GM10266 (cell line): ENCODE results near the gene GRIN2D.

Experiments used
- DNase-seq: peaks from one replicate; pipeline ENCODE4 v3.0.0; 2012; ENCODE audit errors: extremely low spot score
- TF ChIP-seq, protein P1 (sequence below): IDR thresholded peaks from 2 replicates; pipeline ENCODE4 v1.5.1; 2012; ENCODE audit warnings: mild to moderate bottlenecking, low read depth; ENCODE audit not compliant: control insufficient read depth, insufficient read depth; ENCODE audit errors: missing control alignments

Gene GRIN2D

DNA sequence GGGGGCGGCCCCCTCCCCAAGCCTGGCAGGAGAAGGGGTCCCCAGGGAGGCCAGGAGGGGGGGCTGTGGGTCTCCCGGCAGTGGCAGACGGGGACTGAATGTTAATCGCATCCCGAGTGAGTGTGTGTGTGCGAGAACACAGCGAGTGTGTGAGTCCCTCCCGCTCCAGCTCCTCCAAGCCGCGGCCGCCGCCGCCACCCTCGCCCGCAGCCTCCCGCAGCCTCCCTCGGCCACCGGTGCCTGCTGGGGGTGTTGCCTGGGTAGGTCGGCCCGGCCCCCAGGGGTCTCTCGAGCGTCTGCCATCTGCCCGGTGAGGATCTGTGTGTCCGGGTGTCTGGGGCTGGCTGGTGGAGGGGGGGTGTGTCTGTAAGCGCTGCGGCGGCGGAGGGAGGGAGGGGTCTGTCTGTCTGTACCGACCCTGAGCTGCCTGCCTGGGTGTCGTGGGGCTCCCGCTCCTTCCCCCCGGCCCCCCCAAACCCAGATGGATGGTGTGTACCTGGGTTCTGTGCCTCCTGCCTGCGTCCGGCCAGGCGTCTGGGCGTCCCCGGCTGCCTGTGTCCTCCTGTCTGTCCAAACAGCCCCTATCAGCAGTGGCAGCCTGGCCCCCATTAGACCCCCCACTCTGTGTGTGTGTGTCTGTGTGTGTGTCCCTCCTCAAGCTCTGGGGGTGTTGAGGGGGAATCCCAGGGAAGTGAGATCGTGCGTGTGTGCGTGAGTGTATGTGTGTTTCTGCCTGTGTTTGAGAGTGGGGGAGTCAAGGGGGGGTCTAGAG lies at the start of gene GRIN2D:
Gene GRIN2D (plus strand): TSS at position 110 of the 772 bp plus-strand sequence. CDS start 4,725 bp downstream, outside the sequence.
- DNase-seq: no peak

GRCh38 chr19:48344892-48345291 lies 48.6 kb upstream of the GRIN2D start:
- TF ChIP-seq, protein P1, sequence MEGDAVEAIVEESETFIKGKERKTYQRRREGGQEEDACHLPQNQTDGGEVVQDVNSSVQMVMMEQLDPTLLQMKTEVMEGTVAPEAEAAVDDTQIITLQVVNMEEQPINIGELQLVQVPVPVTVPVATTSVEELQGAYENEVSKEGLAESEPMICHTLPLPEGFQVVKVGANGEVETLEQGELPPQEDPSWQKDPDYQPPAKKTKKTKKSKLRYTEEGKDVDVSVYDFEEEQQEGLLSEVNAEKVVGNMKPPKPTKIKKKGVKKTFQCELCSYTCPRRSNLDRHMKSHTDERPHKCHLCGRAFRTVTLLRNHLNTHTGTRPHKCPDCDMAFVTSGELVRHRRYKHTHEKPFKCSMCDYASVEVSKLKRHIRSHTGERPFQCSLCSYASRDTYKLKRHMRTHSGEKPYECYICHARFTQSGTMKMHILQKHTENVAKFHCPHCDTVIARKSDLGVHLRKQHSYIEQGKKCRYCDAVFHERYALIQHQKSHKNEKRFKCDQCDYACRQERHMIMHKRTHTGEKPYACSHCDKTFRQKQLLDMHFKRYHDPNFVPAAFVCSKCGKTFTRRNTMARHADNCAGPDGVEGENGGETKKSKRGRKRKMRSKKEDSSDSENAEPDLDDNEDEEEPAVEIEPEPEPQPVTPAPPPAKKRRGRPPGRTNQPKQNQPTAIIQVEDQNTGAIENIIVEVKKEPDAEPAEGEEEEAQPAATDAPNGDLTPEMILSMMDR: no peak
- no peak for DNase-seq

More for the DNA sequence above, at the start of gene GRIN2D:
- TF ChIP-seq, protein P1: peak; percentile 22

DNA sequence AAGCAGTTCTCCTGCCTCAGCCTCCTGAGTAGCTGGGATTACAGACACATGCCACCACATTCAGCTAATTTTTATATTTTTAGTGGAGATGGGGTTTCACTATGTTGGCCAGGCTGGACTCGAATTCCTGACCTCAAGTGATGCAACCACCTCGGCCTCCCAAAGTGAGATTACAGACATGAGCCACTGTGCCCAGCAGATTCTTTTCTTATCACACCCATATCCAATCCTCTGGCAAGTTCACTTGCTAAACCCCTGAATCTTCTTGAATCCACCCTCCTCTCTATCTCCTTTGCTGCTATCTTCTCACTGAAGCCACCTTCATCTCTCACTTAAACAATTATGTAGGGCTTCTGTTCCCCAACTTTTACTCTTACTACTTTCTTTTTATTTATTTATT lies 47.3 kb upstream of the GRIN2D start:
- TF ChIP-seq, protein P1: no peak
- no peak for DNase-seq

GRCh38 chr19:48348045-48348444 lies 45.4 kb upstream of the GRIN2D start:
- TF ChIP-seq, protein P1: no peak
- DNase-seq: no peak

DNA sequence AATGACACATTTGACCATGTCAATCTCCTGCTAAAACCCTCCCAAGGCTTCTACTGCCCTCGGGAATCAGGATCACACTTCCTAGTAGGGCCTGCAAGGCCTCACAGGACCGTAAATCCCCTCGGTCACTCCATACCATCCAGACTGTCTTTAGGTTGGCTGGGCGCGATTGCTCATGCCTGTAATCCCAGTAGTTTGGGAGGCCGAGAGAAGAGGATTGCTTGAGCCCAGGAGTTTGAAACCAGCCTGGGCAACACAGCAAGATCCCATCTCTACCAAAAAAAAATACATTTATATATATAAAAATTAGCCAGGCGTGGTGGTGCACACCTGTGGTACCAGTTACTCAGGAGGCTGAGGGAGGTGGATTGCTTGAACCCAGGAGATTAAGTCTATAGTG lies 44.7 kb upstream of the GRIN2D start:
- TF ChIP-seq, protein P1: no peak

GRCh38 chr19:48350856-48351255 lies 42.6 kb upstream of the GRIN2D start:
- TF ChIP-seq, protein P1: no peak
- no peak for DNase-seq

More for the DNA sequence above, 44.7 kb upstream of the GRIN2D start:
- DNase-seq: no peak

GRCh38 chr19:48351341-48351752 lies 42.1 kb upstream of the GRIN2D start:
- DNase-seq: peak; percentile 73
- TF ChIP-seq, protein P1: peak; percentile 82
